GM21576 (cell line): Measurements from ENCODE around the gene AIPL1.
"Not testable (repeated sequence)": the region's sequence is repeated elsewhere in the genome, so short reads cannot be mapped to it uniquely, and the experiment has no call there.

Experiments used
- ATAC-seq: cut with Tn5 transposase; IDR thresholded peaks from one replicate; pipeline ENCODE4 v1.9.1; 2021; ENCODE audit warnings: mild to moderate bottlenecking, moderate library complexity; ENCODE audit not compliant: unreplicated experiment

Gene AIPL1, protein sequence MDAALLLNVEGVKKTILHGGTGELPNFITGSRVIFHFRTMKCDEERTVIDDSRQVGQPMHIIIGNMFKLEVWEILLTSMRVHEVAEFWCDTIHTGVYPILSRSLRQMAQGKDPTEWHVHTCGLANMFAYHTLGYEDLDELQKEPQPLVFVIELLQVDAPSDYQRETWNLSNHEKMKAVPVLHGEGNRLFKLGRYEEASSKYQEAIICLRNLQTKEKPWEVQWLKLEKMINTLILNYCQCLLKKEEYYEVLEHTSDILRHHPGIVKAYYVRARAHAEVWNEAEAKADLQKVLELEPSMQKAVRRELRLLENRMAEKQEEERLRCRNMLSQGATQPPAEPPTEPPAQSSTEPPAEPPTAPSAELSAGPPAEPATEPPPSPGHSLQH

DNA sequence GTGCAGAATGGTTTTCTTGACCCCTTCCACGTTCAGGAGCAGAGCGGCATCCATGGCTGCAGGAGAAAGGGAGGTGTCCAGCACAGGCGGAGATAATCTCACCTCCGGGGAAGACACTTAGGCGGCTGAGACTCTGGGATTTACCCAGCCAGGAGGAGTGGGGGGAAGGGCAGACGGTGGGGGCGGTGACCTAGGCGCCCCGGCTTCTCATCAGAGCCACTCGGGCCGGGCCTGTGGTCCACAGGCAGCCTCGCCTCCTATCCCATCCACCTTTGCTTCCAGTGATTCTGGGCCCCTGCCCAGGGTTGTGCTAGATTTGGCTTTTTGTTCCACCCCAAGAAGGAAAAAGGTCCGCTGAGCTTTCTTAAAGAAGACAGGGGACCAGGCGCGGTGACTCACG is at the start of gene AIPL1:
TSS of gene AIPL1 (minus strand) at position 71 of the 400 bp plus-strand sequence. CDS start at position 54, 17 bp downstream.
- ATAC-seq: no peak

GRCh38 chr17:6483507-6483906 is 48.6 kb upstream of the AIPL1 start:
- no peak for ATAC-seq

DNA sequence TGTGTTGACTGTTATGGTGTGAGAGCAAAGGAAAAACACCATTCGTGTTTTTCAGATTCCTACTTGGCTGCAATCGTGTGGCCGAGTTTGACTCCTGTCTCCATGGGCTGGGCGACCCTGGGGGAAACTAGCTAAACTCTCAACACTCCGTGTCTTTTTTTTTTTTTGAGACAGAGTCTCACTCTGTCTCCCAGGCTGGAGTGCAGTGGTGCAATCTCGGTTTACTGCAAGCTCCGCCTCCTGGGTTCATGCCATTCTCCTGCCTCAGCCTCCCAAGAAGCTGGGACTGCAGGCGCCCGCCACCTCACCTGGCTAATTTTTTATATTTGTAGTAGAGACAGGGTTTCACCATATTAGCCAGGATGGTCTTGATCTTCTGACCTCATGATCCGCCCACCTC is 47.9 kb upstream of the AIPL1 start:
- ATAC-seq: not testable (repeated sequence)

DNA sequence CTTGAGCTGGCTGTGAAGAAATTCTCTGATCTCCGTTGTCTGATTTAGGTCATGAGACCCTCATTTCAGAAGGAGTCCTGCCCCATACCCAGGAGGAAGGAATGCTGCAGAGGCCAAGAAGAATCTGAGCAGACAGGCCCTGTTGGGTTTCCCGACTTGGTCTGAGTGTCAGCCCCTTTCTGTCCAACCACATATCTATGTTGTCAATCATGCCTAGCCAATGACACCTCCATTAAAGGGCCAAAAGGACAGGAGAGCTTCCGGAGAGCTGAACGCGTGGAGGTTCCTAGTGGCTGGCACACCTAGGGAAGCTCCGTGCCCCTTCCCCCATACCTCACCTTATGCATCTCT is 47.2 kb upstream of the AIPL1 start:
- ATAC-seq: no peak

DNA sequence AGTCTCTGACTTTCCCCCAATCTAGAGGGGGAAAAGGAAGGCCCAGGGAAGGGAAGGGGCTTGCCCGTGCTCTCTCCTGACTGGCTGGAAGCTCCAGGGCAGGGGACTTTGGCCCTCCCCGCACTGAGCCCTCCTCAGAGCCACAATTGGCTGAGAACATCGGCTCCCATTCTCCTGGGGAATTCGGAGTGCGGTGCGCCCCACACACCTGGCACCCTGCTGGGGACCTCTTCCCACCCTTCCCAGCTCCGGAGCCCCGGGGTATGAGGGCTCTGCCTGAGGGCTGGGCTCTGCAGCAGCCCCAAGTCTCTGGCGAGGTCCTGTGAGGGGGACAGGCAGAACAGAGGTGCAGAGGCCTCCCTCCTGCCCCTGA is 45.4 kb upstream of the AIPL1 start:
- ATAC-seq: no peak

DNA sequence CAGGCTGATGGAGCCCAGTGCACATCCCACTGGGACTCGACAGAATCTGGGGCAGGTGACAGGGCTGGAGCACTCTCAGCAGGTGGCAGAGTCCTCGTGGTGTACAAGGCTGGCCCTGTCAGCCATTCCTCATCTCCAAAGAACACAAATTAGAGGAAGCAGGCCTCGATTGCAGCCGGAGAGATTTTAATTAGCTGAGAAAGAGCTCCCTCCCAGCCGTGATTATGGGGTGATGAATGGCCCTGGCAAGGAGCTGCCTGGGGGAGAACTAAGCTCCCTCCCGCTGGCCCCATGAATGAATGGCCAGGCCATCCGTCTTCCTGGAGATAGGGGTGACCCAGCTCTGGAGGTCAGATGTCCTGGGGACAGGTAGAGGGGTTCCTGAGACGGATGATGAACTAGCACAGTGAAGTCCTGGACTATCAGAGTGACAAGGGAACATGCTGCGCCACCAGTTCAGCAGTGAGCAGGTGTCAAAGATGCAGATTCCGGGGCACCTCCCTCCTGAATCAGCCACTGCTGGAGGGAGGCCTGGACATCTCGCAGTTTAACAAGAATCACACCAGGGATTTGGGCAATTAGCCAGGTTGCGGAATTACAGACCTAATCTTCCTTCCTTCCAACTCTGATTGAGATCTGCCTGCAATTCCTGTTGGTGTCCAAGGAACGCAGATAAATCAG is 44.8 kb upstream of the AIPL1 start:
- no peak for ATAC-seq

DNA sequence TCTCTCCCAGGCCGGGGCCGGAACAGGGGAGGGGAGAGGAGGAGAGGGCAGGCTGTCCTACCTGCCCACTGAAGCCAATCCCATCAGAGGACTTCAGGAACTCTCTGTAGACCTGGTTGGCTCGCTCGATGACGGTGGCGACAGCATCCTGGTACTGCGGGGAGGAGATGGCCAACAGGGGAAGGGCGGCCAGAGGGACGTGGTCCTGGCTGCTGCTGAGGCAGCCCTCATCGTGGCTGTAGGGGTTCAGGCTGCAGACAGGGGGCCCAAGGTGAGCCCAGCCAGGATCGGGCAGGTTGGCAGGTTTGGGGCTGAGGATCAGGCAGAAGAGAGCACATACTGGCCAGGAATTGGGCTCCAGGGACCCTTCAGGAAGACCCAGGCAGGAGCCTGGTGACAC is 43.6 kb upstream of the AIPL1 start:
- no peak for ATAC-seq

DNA sequence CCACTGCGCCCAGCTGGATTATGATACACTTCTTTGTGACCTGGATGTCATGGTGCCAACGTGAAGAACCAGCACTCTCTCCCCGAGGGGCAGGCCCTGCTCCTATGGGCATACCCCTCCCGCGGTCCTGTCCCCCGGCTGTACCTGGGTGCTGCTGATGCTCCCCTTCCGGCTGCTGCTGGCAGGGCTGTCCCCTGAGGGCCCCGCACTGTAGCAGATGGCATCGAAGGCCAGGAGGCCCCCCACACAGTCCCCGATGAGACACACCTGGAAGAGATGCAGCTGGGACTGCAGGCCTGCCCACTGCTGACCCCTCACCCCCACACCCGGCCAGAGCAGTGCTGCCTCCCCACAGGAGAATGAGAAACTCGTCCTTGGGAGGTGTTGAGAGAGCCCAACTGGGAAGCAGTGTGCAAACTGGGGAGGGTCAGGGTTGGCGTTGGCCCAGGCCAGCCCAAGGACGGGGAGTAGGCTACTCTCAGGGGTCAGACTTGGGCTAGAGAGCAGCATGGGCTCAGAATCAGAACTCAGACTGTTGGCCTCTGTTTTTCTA is 43.0 kb upstream of the AIPL1 start:
- ATAC-seq: no peak

- ATAC-seq: no peak
Observed at GRCh38 chr17:6476810-6477179, 41.9 kb upstream of the AIPL1 start.

- no peak for ATAC-seq
Observed at GRCh38 chr17:6476076-6476809, 41.3 kb upstream of the AIPL1 start.

DNA sequence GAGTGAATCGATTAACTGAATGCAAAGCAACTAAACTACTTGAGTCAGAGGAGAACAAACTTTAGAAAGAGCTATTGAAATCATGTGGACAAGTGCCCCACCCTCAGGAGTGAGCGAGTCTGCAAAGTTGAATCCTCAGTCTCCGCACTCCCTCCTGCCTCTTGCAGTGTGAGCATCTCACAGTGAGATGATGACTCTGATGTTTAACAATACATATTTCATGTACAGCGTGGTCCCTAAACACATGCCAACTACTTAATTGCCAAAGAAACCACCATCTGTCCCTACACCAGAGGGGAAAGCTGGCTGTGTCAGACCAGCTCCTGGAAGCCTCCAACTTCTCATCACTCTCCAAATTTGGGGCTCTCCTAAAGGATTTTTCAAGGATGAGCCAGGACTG is 40.5 kb upstream of the AIPL1 start:
- no peak for ATAC-seq

DNA sequence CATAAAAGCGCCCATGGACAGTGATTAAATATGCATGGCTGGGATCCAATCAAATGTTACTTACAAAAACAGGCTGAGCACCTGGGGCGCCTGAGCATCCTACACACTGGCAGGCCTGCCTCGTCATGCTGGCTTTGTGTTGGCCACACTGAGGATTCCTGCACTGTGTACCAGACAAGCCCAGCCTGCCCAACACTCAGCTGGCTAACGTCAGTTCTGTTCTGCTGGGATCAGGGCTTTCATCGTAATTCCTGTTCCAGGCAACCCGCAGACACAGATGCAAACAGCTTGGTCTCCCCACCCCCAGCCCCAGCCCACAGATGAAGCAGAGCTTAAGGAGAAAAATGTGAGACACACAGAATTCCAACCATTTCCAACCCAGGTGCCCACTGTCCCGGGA is 40.0 kb upstream of the AIPL1 start:
- ATAC-seq: no peak

- no peak for ATAC-seq
Observed at GRCh38 chr17:6474376-6474775, 39.5 kb upstream of the AIPL1 start.

- no peak for ATAC-seq
Observed at GRCh38 chr17:6473128-6473767, 38.3 kb upstream of the AIPL1 start.

DNA sequence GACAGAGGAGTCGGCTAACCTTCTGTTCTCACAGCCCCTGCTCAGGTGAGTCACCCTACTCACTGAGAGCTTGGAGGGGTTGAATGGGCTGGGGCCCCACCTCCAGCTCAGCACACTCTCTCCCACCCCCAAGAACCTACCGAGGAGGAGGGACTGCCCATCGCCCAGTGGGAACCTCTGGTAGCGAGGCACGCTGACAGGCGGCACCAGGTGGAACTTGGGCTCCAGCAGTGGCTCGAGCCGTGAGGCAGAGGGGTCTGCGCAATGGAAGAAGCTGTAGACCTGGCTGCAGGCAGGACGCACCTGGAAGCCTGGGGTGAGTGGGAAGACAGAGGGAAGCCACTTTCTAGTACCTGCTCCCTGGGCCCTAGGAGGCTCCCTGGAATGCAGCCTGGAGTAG is 37.6 kb upstream of the AIPL1 start:
- no peak for ATAC-seq

DNA sequence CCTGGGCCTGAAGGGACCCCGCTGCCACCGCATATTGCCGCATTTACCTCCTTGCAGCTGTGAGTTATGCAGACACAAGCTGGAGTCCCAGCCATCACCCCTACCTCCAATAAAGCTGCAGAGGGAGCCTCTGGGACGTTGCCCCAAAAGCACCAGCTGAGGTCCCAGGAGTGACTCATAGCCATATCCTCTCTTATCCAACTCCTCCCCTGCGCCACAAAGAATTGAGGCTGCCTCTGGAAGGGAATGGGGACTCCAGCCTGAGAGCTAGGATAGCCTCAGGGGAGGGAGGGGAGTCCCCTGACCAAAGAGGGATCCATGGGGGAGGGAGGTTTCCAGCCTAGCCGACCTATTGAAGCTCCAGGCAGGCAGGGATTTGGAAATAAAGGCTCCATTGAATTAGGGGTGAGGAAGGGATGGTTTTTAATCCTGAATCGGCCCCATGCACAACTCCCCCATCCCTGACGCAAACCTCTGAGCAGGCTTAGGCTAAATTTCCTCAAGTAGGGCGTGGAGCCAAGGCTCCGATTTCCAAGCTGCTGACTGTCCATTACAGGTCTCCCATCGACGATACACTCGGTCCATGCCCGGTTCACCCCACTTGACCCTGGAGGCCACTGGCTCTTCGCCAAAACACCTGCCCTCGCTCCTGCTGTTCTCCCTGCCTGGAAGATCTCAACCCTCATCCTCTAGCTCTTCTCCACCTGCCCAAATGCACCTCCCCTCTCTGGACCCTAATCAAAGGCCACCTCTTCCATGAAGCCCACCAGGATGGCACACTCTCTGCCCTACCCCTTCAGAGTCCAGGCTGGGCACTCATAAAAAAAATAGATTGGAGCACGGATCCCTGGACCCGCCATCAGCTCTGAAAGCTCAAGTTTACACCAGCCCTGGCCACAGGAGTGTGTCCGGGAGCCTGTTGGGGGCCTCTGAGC is 36.9 kb upstream of the AIPL1 start:
- no peak for ATAC-seq

DNA sequence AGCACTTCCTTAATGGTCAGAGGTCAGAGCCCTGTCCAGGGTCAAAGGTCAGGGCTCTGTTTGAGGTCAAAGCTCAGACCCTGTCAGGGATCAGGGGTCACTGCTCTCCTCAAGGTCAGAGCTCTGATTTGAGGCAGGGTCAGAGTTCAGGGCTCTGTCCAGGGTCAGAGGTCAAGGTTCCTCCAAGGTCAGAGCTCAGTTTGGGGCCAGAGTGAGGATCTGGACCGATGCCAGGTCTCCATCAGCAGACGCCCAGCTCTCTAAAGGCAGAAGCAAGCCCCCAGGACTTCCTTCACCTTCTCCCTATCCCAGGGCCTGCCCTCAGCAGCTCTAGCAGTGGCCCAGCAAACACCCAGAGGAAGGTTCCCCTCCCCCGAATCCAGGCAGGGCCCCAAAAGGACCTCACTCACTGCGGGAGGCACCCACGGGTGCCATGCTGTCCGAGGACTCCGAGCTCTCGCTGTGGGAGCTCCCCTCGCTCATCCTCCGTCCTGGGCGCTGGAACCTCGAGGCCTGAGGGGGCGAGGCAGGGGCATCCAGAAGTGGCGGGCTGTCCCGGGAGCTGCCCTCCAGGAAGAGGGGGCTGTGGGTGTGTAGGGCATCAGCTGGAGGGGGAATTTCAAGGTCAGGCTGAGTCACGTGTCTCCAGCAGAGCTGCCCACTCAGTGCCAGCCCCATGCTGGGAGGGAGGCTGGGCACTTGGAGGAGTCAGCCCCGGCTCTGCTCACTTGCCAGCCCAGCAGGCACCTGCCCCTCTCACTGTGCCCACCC is 36.0 kb upstream of the AIPL1 start:
- ATAC-seq: no peak

DNA sequence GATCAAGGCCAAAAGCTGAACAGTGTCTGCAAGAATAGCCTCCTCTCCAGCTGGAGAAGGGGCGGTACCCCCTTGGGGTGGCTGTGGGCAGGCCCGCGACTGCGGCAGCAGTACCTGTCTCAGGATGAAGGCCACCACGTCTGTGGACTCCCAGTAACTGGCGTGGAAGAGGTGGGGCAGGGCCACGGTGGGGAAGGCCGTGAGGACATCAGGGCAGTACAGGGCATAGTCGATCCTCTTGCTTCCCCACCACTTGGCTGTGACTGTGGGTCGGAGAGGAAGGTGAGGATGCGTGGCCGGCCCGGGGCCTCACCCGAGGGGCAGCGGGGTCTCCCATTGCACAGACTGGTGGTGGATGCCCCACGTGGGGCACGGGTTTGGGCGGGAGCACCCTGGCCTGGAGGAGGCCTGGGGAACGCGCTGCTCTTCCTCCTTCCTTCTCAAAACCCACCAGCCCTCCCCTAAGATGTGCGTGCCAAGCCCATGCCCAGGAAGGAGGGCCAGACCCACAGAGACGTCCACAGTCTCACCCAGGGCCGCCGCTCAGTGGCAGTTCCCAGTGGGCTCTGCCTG is 35.3 kb upstream of the AIPL1 start:
- ATAC-seq: no peak
